NCI-H2171 treated with DMSO at 0.1 percent for 48 hours (cell line): ENCODE results near the gene SPA17.
A peak's percentile ranks its signal among the peaks of the same experiment; 100 is the strongest.

ENCODE experiments used
- DNase-seq: peaks from one replicate; lab custom pipeline; 2025; lab: John Stamatoyannopoulos, UW

SPA17 gene

GRCh38 chr11:124673333-124674167 lies at the start of gene SPA17, which contains the start of gene SIAE:
Gene SPA17, plus strand, starts transcription at chr11:124673904. Its CDS starts 1,361 bp downstream, at chr11:124675265.
Gene SIAE, minus strand, starts transcription at chr11:124673739. Its CDS starts 31 bp downstream, at chr11:124673708.
- peak; percentile 79 for DNase-seq

GRCh38 chr11:124625504-124626168 lies 48.1 kb upstream of the SPA17 start:
- no peak for DNase-seq

- no peak for DNase-seq
Measured at GRCh38 chr11:124627546-124627945, 46.2 kb upstream of the SPA17 start.

GRCh38 chr11:124629961-124630360 lies 43.7 kb upstream of the SPA17 start:
- DNase-seq = no peak

GRCh38 chr11:124633355-124633754 lies 40.3 kb upstream of the SPA17 start:
- DNase-seq = no peak

GRCh38 chr11:124635932-124636331 lies 37.8 kb upstream of the SPA17 start:
- no peak for DNase-seq

GRCh38 chr11:124638500-124638899 lies 35.2 kb upstream of the SPA17 start:
- no peak for DNase-seq

- no peak for DNase-seq
Measured at GRCh38 chr11:124639186-124639585, 34.5 kb upstream of the SPA17 start.

- no peak for DNase-seq
Measured at GRCh38 chr11:124640666-124641065, 33.0 kb upstream of the SPA17 start.

- no peak for DNase-seq
Measured at GRCh38 chr11:124642628-124643027, 31.1 kb upstream of the SPA17 start.

- DNase-seq = no peak
Measured at GRCh38 chr11:124643042-124643604, 30.6 kb upstream of the SPA17 start.

GRCh38 chr11:124643605-124644425 lies 29.9 kb upstream of the SPA17 start:
- no peak for DNase-seq

GRCh38 chr11:124644426-124645280 lies 29.1 kb upstream of the SPA17 start:
- DNase-seq = peak; percentile 76

- DNase-seq = no peak
Measured at GRCh38 chr11:124646148-124646547, 27.6 kb upstream of the SPA17 start.

- DNase-seq = no peak
Measured at GRCh38 chr11:124648610-124649009, 25.1 kb upstream of the SPA17 start.

- peak; percentile 69 for DNase-seq
Measured at GRCh38 chr11:124656774-124657630, 16.7 kb upstream of the SPA17 start.

- DNase-seq = peak; percentile 90
Measured at GRCh38 chr11:124657904-124658303, 15.8 kb upstream of the SPA17 start.

GRCh38 chr11:124658501-124658900 lies 15.2 kb upstream of the SPA17 start:
- DNase-seq = no peak

- DNase-seq = no peak
Measured at GRCh38 chr11:124658986-124659385, 14.7 kb upstream of the SPA17 start.

- DNase-seq = no peak
Measured at GRCh38 chr11:124661553-124661952, 12.2 kb upstream of the SPA17 start.
